ENCODE measurements around the gene ELAVL3.

ELAVL3 gene

GRCh38 chr19:11480715-11481533 lies at the start of gene ELAVL3:
ELAVL3 (minus strand) TSS chr19:11481046; CDS start chr19:11480608, 438 bp downstream.
- DNase-seq (ENCODE audit: low spot score) = no peak

- peak; percentile 58 for DNase-seq (ENCODE audit: low spot score)
Measured at GRCh38 chr19:11530432-11530831, 49.6 kb upstream of the ELAVL3 start.

- peak; percentile 98 for DNase-seq (ENCODE audit: low spot score)
Measured at GRCh38 chr19:11528551-11529341, 47.9 kb upstream of the ELAVL3 start, which contains the start of gene ECSIT. ECSIT (minus strand) TSS chr19:11529134; CDS start chr19:11519170, 9,964 bp downstream.

GRCh38 chr19:11519138-11519537 lies 38.3 kb upstream of the ELAVL3 start:
- DNase-seq (ENCODE audit: low spot score) = no peak

GRCh38 chr19:11513946-11514345 lies 33.1 kb upstream of the ELAVL3 start:
- no peak for DNase-seq (ENCODE audit: low spot score)

GRCh38 chr19:11510444-11510843 lies 29.6 kb upstream of the ELAVL3 start:
- DNase-seq (ENCODE audit: low spot score) = no peak

GRCh38 chr19:11507370-11508078 lies 26.7 kb upstream of the ELAVL3 start:
- no peak for DNase-seq (ENCODE audit: low spot score)

- DNase-seq (ENCODE audit: low spot score) = no peak
Measured at GRCh38 chr19:11506967-11507366, 26.1 kb upstream of the ELAVL3 start.

GRCh38 chr19:11506101-11506555 lies 25.3 kb upstream of the ELAVL3 start:
- DNase-seq (ENCODE audit: low spot score) = no peak

GRCh38 chr19:11505504-11506100 lies 24.8 kb upstream of the ELAVL3 start, which contains the start of gene ZNF653:
ZNF653 (minus strand) TSS chr19:11505839; CDS start chr19:11505786, 53 bp downstream.
- peak; percentile 91 for DNase-seq (ENCODE audit: low spot score)

GRCh38 chr19:11505032-11505503 lies 24.2 kb upstream of the ELAVL3 start:
- peak; percentile 93 for DNase-seq (ENCODE audit: low spot score)

- DNase-seq (ENCODE audit: low spot score) = no peak
Measured at GRCh38 chr19:11504502-11505031, 23.7 kb upstream of the ELAVL3 start.

GRCh38 chr19:11499890-11500420 lies 19.1 kb upstream of the ELAVL3 start:
- no peak for DNase-seq (ENCODE audit: low spot score)

- DNase-seq (ENCODE audit: low spot score) = no peak
Measured at GRCh38 chr19:11499220-11499726, 18.4 kb upstream of the ELAVL3 start.

GRCh38 chr19:11496391-11497163 lies 15.7 kb upstream of the ELAVL3 start:
- DNase-seq (ENCODE audit: low spot score) = peak; percentile 67

- DNase-seq (ENCODE audit: low spot score) = no peak
Measured at GRCh38 chr19:11495885-11496284, 15.0 kb upstream of the ELAVL3 start.

GRCh38 chr19:11495481-11495880 lies 14.6 kb upstream of the ELAVL3 start:
- no peak for DNase-seq (ENCODE audit: low spot score)

- no peak for DNase-seq (ENCODE audit: low spot score)
Measured at GRCh38 chr19:11494634-11495285, 13.9 kb upstream of the ELAVL3 start.

GRCh38 chr19:11489378-11489777 lies 8.5 kb upstream of the ELAVL3 start:
- no peak for DNase-seq (ENCODE audit: low spot score)

Data from SW480 (cell line).